ENCODE results near the gene POLR2C. TPM values are rescaled to one million over a fixed set of nuclear protein-coding genes. Genes with fewer than 3 reads are reported as not detected.
A peak's percentile ranks its signal among the peaks of the same experiment; 100 is the strongest.
"Not testable (repeated sequence)": the region's sequence is repeated elsewhere in the genome, so short reads cannot be mapped to it uniquely, and the experiment has no call there.

Gene POLR2C
- total RNA-seq, 2 donors from 2014 or later: 63.8 to 85.4 TPM

DNA sequence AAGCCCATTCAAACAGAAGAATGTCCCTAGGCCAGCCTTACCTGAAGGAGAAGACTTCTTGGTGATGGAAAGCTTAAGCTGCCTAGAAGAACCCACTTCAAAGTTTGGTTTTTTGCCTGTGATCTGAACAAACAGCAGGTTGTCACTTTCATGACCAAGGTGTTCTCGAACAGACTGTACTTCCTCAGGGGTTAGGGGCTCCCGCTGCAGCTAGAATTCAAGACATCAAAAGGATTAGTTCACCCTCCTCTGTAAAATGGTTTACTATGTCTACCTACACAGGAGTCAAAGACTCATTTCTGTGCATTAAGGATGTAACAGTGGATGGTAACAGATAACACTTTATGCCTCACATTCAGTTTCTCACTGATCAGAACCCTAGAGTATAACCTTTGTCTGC, 28.5 kb upstream of the POLR2C start:
- no peak for DNase-seq (ENCODE audit: low spot score)
- no peak for ATAC-seq
- H3K4me1 Mint-ChIP-seq (ENCODE audit: low read depth in 2 of 2): no peaks in the 10 kb centered on the region
- peaks cover 34% of the 10 kb centered on the region for H3K36me3 Mint-ChIP-seq
- H3K9me3 Mint-ChIP-seq: no peaks in the 10 kb centered on the region
- no peak overlapping the region for H3K4me3 Mint-ChIP-seq
- no peak overlapping the region for H3K27ac Mint-ChIP-seq
- no peaks in the 10 kb centered on the region for H3K27me3 Mint-ChIP-seq

DNA sequence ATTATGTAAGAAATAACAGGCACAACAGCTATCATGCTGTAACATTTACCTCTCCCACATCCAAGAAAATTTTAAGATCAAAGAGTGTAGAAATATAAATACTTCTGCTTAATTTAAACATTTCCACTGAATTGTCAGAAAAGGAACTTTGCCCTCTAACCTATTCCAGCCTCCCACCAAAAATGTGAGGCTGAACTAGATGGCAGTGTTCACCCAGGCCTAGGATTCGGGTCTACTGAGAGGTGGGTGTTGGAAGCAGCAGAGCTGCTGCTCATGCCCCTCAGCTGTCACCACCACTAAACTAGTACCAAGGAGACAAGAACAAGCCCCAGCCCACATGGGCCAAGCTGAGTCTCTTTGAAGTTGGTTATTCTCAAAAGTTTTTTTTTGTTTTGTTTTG, 26.6 kb upstream of the POLR2C start:
- no peak for DNase-seq (ENCODE audit: low spot score)
- H3K4me3 Mint-ChIP-seq: no peak overlapping the region
- ATAC-seq: no peak
- no peaks in the 10 kb centered on the region for H3K9me3 Mint-ChIP-seq
- peaks cover 43% of the 10 kb centered on the region for H3K36me3 Mint-ChIP-seq
- no peak overlapping the region for H3K27ac Mint-ChIP-seq
- no peaks in the 10 kb centered on the region for H3K27me3 Mint-ChIP-seq
- no peaks in the 10 kb centered on the region for H3K4me1 Mint-ChIP-seq (ENCODE audit: low read depth in 2 of 2)

DNA sequence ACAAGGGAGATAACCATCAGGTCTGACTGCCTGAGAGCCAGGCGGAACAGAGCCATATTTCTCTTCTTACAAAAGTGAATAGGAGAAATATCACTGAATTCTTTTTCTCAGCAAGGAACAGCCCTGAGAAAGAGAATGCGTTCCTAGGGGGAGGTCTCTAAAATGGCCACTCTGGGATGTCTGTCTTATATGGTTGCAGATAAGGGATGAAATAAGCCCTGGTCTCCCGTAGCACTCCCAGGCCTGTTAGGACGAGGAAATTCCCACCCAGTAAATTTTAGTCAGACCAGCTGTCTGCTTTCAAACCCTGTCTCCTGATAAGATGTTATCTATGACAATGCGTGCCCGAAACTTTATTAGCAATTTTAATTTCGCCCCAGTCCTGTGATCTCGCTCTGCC, 22.5 kb upstream of the POLR2C start:
- DNase-seq (ENCODE audit: low spot score); H3K4me3 Mint-ChIP-seq; H3K4me1 Mint-ChIP-seq (ENCODE audit: low read depth in 2 of 2); ATAC-seq; H3K9me3 Mint-ChIP-seq; H3K27me3 Mint-ChIP-seq; H3K27ac Mint-ChIP-seq: not testable (repeated sequence)
- peaks cover 36% of the 10 kb centered on the region for H3K36me3 Mint-ChIP-seq

DNA sequence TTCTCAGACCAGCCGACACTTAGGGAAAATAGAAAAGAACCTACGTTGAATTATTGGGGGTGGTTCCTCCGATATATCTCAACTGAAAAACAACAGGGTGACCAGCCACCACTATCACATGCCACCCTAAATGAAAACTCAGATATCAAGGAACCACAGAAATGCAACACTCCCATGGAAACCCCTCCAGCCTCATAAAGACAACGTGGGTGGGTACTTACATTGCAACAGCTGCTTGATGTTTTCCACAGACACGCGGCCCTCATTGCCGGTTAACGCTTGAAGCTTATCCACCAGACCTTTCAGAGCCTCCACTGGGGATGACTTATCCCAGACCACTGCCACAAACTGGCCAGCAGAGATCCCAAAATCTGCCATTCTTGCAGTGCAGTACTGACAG, 21.9 kb upstream of the POLR2C start:
- H3K27ac Mint-ChIP-seq; H3K4me1 Mint-ChIP-seq (ENCODE audit: low read depth in 2 of 2); H3K27me3 Mint-ChIP-seq; H3K9me3 Mint-ChIP-seq; H3K4me3 Mint-ChIP-seq; ATAC-seq; DNase-seq (ENCODE audit: low spot score): not testable (repeated sequence)
- H3K36me3 Mint-ChIP-seq: peaks cover 36% of the 10 kb centered on the region

DNA sequence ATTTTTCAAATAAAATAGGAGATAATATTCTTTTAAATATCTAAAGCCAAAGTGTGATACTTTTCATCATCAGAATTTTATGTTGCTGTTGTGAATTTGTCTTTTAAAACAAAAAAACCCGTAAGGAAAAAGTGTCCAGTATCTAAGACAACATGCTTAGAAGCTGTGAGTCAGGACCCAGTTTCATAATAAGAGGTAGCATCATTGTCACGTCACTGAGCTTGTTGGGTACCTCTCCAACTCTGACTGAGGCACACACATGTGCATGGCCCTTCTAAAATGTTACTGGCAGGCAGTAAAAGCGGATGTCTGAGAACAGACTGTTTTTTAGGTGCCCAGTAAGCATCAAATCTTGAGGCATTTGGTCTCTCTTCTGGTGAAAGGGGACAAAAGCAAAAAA, 17.8 kb upstream of the POLR2C start:
- Mint-ChIP-seq H3K4me1 (ENCODE audit: low read depth in 2 of 2) (peaks cover 14 to 22% of the 10 kb centered on the region in 2 donors), H3K36me3 (peaks cover 21% of the 10 kb centered on the region), H3K27me3 (no peaks in the 10 kb centered on the region), H3K27ac (no peak overlapping the region), H3K4me3 (no peak overlapping the region), H3K9me3 (no peaks in the 10 kb centered on the region)
- no peak for ATAC-seq
- DNase-seq (ENCODE audit: low spot score): no peak

DNA sequence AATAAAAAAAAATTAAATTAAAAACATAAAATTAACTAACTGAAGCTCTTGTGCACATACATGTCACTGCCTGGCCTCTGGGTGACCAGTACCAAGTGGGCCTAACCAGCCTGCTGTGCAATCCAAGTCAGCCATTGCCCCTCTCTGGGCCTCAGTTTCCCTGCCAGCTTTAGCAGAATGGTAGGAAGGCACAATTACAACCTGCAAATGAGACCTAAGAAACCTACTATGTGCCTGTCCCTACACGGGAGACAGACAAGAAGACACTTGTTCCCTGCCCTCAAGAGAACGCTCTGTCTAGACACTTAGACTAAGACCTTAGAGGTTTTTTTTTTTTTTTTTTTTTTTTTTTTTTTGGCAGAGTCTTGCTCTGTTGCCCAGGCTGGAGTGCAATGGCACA, 17.0 kb upstream of the POLR2C start:
- DNase-seq (ENCODE audit: low spot score) (no peak), ATAC-seq (no peak)
- peaks cover 15 to 22% of the 10 kb centered on the region in 2 donors for H3K4me1 Mint-ChIP-seq (ENCODE audit: low read depth in 2 of 2)
- no peaks in the 10 kb centered on the region for H3K27me3 Mint-ChIP-seq
- H3K27ac Mint-ChIP-seq: no peak overlapping the region
- no peak overlapping the region for H3K4me3 Mint-ChIP-seq
- H3K9me3 Mint-ChIP-seq: no peaks in the 10 kb centered on the region
- H3K36me3 Mint-ChIP-seq: peaks cover 13% of the 10 kb centered on the region

DNA sequence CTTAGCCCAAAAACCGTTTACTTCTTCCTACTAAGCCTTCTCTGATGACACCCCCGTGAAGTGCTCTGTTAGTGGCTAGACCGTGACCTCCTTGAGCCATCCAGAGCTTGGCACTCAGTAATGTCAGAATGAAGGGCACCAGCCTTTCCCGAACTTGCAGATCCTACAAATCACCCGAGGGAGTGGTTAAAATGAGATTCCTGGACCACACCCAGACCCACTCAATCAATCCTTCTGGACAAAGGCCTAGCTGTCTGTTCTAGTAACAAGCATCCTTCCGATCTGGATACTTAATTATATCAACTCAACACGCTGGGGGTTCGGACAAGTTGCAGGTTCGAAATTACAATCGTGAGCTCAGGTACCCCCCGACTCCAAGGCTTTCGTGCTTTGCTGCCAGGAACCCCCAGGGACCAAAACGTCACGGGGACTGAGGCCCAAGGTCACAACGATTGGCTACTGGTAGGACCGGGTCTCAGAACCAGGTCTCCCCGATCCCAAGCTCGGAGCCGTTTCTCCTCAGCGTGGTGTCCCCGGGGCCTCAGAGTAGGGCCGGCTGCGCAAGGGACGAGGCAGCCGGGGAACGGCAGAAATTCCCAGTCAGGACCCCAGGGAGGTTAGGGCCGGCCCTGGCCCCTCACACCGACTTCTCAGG, 15.8 kb upstream of the POLR2C start:
- Mint-ChIP-seq H3K9me3 (no peaks in the 10 kb centered on the region), H3K4me3 (peak overlapping the region; percentile 92), H3K4me1 (ENCODE audit: low read depth in 2 of 2) (peaks cover 15 to 26% of the 10 kb centered on the region in 2 donors), H3K36me3 (peaks cover 3% of the 10 kb centered on the region), H3K27ac (peak overlapping the region; percentile 79 to 92), H3K27me3 (no peaks in the 10 kb centered on the region)
- DNase-seq (ENCODE audit: low spot score) (peak; percentile 68), ATAC-seq (peak; percentile 49 to 53)

DNA sequence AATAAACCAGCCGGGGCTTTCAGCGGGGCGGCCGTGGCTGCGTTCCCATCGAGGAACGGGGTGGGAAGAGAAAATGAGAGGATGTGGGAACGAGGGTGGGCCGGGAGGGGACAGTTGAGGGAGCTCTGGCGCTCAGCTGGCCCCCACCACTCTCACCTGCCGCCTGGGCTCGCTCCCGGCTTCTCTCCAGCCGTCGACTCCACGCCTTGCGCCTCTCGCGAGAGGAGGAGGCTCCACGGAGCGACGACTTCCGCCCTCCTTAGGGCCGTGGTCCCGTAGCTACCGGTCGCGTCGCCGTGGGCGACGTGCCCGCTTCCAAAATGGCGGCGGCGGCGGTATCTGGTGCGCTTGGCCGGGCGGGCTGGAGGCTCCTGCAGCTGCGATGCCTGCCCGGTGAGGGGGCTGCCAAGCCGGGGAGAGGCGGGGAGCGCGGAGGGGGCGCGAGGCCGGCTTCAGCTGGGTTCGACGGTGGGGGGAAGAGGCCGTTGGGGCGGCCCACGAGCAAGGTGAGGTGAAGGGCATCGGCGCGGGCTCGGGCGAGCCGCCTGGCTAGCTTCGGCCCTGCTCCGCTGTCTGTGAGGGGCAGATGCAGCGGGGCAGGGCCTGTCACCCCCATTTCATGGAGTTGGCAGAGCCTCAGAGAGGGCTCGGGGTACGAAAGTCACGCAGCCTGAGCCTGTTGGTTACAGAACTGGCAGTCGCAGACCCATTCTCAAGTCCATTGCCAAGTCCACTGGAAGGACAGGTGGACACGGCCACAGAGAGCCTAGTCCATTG, 15.1 kb upstream of the POLR2C start, which contains the start of the genes CIAPIN1 and COQ9:
Gene CIAPIN1 (minus strand): TSS at position 200 of the 777 bp plus-strand sequence. CDS start 6,457 bp downstream, outside the sequence.
Gene COQ9 (plus strand): TSS at position 294 of the 777 bp plus-strand sequence. CDS start 27 bp downstream, at position 321.
- peaks cover 15 to 26% of the 10 kb centered on the region in 2 donors for H3K4me1 Mint-ChIP-seq (ENCODE audit: low read depth in 2 of 2)
- H3K27ac Mint-ChIP-seq: peak within 1 kb of the TSS; percentile 79 to 92
- H3K4me3 Mint-ChIP-seq: peak within 1 kb of the TSS; percentile 92
- no peaks in the 10 kb centered on the region for H3K9me3 Mint-ChIP-seq
- ATAC-seq (peak; percentile 100), DNase-seq (ENCODE audit: low spot score) (peak; percentile 94)
- H3K36me3 Mint-ChIP-seq: no peaks in the 10 kb centered on the region
- no peaks in the 10 kb centered on the region for H3K27me3 Mint-ChIP-seq

DNA sequence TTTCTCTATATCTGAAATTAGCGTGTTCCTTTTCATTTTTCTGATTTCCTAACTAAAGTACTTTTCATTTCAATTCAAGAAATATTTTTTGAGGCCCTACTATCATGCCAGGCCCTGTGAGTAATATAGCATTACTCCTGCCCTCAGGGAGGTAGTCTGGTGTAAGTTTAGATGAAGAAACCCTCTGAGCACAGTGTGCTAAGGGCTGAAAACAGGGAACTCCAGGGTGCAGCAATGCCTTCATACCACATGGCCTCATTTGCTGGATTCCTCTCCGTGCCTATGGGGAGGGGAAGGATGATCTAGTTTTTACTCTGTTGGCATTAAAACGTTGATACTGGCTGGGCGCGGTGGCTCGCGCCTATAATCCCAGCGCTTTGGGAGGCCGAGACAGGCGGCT, 10.5 kb upstream of the POLR2C start:
- peaks cover 16% of the 10 kb centered on the region for H3K36me3 Mint-ChIP-seq

DNA sequence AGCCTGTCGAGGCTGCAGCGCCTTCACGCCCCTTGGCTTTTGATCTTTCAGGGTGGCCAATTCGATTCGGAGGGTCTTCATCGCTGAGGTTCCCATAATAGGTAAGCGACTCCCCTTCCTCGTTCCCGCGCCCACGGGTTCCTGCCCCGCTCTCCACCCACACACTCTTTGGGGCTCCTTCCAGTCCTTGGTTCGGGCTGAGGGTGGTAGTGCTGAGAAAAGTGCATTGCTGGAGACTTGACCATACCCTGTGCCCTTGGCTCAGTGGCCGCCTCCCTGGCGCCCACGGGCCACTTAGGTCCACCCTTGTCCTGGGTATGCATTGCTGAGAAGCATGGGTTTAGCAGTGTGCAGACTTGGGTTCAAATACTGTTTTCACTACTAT, 491 bp downstream of the POLR2C start:
- Mint-ChIP-seq H3K4me1 (ENCODE audit: low read depth in 2 of 2) (peaks cover 22 to 30% of the 10 kb centered on the region in 2 donors), H3K27me3 (no peaks in the 10 kb centered on the region), H3K36me3 (peaks cover 25% of the 10 kb centered on the region), H3K4me3 (peak overlapping the region; percentile 95), H3K9me3 (no peaks in the 10 kb centered on the region), H3K27ac (peak overlapping the region; percentile 91 to 95)
- peak; percentile 4 to 50 for ATAC-seq
- no peak for DNase-seq (ENCODE audit: low spot score)

More for the DNA sequence above, 10.5 kb upstream of the POLR2C start:
- H3K27me3 Mint-ChIP-seq: no peaks in the 10 kb centered on the region
- DNase-seq (ENCODE audit: low spot score) (no peak), ATAC-seq (no peak)
- no peak overlapping the region for H3K4me3 Mint-ChIP-seq
- H3K4me1 Mint-ChIP-seq (ENCODE audit: low read depth in 2 of 2): peaks cover 8 to 11% of the 10 kb centered on the region in 2 donors
- H3K27ac Mint-ChIP-seq: no peak overlapping the region
- H3K9me3 Mint-ChIP-seq: no peaks in the 10 kb centered on the region

DNA sequence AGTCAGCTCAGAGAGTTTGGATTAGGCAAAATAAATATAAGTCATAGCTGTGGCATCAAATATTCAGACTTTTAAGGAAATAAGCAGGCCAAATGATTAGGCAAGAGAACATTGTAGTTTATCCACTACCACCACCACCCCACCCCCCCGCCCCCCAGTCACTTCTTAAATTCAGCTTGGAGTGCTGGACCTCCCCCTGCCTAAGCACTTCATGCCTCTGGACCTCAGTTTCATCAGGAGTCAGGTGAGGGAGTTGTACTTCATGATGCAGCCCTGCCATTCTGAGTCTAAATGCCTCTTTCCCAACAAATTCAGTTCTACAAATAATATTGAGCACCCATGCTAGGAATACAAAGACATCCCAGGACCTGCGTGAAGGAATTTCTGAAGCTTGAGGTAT, 2.0 kb downstream of the POLR2C start:
- DNase-seq (ENCODE audit: low spot score) (no peak), ATAC-seq (no peak)
- H3K4me1 Mint-ChIP-seq (ENCODE audit: low read depth in 2 of 2): peaks cover 24 to 30% of the 10 kb centered on the region in 2 donors
- no peaks in the 10 kb centered on the region for H3K27me3 Mint-ChIP-seq
- H3K4me3 Mint-ChIP-seq: no peak overlapping the region
- peak overlapping the region in 1 of 2 donors; percentile 8 for H3K27ac Mint-ChIP-seq
- no peaks in the 10 kb centered on the region for H3K9me3 Mint-ChIP-seq
- peaks cover 33% of the 10 kb centered on the region for H3K36me3 Mint-ChIP-seq

DNA sequence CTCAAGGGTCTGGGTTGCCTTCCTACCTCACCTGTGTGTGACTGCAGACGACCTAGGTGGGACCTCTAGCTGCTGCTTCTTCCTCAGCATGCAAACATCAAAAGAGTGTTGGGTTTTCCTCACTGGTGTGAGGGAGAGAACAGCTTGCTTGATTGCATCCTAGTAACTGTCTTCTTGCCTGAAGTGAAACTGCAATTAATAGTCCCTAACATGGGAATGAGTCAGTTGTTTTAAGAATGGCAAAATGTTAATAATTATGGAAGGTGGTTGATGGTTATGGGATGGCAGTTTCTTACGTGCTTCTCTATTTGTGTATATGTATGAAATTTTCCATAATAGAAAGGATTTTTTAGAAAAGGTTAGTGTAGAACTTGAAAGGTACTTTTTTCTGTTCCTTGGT, 5.9 kb downstream of the POLR2C start:
- no peaks in the 10 kb centered on the region for H3K27me3 Mint-ChIP-seq
- no peak overlapping the region for H3K4me3 Mint-ChIP-seq
- H3K27ac Mint-ChIP-seq: peak overlapping the region in 1 of 2 donors; percentile 34
- DNase-seq (ENCODE audit: low spot score) (no peak), ATAC-seq (no peak)
- H3K9me3 Mint-ChIP-seq: no peaks in the 10 kb centered on the region
- H3K36me3 Mint-ChIP-seq: peaks cover 26% of the 10 kb centered on the region
- peaks cover 19 to 23% of the 10 kb centered on the region in 2 donors for H3K4me1 Mint-ChIP-seq (ENCODE audit: low read depth in 2 of 2)

DNA sequence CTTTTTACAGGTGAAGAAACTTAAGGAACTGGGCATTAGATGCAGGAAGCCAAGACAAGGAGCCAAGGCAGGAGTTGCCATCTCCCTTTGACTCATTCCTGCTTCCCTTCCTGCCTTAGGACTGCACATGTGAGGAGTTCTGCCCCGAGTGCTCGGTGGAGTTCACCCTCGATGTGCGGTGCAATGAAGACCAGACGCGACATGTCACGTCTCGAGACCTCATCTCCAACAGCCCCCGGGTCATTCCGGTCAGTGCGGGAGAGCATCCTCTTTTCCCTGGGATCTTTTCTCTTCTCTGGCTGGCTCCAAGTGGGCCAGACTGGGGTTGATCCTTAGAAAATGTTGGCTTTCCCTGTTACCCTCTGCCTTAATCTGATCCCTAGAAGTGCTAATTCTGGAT, 6.6 kb downstream of the POLR2C start:
- no peak for ATAC-seq
- Mint-ChIP-seq H3K36me3 (peaks cover 24% of the 10 kb centered on the region), H3K27ac (no peak overlapping the region), H3K27me3 (no peaks in the 10 kb centered on the region), H3K9me3 (no peaks in the 10 kb centered on the region), H3K4me3 (no peak overlapping the region), H3K4me1 (ENCODE audit: low read depth in 2 of 2) (peaks cover 13 to 21% of the 10 kb centered on the region in 2 donors)
- DNase-seq (ENCODE audit: low spot score): no peak

DNA sequence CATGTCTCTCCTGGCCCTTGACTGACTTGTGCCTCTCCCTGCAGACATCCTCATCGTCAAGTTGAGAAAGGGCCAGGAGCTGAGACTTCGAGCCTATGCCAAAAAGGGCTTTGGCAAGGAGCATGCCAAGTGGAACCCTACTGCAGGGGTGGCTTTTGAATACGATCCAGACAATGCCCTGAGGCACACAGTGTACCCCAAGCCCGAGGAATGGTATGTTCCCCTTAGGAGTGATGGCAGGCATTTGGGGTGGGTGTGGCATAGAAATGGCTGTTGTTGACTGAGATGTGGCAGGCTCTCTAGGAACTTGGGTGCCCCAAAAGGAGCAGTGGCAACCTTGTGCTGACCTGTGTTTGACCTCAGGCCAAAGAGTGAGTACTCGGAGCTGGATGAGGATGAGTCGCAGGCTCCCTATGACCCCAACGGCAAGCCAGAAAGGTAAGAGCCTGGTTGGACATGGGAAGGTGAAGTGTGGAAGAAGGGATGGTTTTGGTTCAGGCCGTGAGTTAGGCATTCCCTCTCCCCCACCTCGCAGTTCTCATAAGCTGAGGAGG, 7.5 kb downstream of the POLR2C start:
- H3K9me3 Mint-ChIP-seq: no peaks in the 10 kb centered on the region
- ATAC-seq (no peak), DNase-seq (ENCODE audit: low spot score) (no peak)
- no peak overlapping the region for H3K27ac Mint-ChIP-seq
- H3K4me1 Mint-ChIP-seq (ENCODE audit: low read depth in 2 of 2): peaks cover 4 to 14% of the 10 kb centered on the region in 2 donors
- H3K27me3 Mint-ChIP-seq: no peaks in the 10 kb centered on the region
- H3K36me3 Mint-ChIP-seq: peaks cover 16% of the 10 kb centered on the region
- H3K4me3 Mint-ChIP-seq: no peak overlapping the region

Data from natural killer cell treated with Interleukin-12 subunit alpha and Interleukin-12 subunit beta and Interleukin-15 and Interleukin-18, amount 100 ng/mL, for 72 hours (primary cell).